Activated CD8-positive, alpha-beta memory T cell treated with anti-CD3 and anti-CD28 coated beads for 1 hour (primary cell): ENCODE data around the gene CDK4.

Experiments
- DNase-seq, 2 donors: peaks; one replicate each; pipeline ENCODE4 v3.0.0-alpha.2; 2020; ENCODE audit warnings: low read depth in 1 of 2; ENCODE audit errors: extremely low read depth in 1 of 2

Gene CDK4

DNA sequence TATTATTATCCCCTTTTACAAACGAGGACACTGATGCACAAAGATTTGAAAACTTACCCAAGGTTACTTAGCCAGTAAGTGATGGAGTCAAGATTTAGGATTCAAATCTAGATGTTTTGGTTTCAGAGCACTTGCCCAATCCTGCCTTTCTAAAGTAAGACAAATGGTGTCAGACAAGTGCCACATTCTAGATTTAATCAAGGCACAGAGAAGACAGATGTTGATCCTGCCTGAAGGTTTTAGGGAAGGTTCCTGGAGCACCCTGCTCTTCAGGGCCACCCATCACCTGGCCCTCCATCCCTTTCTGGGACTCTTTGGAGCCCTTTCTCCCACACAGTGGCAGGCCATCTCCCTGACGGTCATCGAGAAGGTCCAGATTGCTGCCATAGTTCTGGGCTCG, 5.7 kb upstream of the CDK4 start:
- DNase-seq = no peak

DNA sequence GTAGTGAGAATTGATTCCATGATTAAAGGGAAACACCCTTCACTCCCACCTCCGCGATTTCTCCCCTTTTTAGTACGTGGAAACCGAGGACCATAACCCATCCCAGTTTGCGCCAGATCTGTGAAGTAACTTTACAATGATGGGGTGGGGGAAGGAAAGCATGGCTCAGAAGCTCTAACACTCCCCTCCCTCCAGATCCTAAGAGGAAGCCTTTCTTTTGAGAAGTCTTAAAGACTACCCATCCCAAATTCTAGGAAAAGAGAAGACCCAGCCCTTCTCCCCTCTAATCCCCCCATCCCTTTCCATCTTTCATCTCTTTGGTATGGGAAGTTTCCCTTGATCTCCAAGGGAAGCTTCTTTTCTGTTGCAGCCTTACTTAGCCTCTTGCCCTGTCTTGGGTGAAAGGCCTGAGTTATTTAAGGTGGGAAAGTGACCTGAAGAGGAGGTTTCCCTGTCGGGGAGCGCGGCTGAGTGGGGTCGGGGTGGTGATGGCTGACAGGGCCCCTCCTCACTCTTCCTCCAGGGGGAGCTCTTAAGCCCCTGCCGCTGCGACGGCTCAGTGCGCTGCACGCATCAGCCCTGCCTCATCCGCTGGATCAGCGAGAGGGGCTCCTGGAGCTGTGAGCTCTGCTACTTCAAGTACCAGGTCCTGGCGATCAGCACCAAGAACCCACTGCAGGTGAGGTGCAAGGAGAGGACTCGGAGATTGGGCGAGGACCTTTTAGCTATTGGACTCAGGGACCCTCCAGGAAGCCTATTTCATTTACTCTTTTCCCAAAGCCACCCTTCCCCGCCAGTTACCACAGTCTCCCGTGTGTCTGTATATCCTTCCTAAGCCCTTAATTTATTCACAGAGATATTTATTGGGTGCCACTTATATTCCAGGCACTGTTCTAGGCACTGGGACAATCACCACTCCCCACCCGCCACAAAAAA, 4.6 kb upstream of the CDK4 start:
- no peak for DNase-seq

DNA sequence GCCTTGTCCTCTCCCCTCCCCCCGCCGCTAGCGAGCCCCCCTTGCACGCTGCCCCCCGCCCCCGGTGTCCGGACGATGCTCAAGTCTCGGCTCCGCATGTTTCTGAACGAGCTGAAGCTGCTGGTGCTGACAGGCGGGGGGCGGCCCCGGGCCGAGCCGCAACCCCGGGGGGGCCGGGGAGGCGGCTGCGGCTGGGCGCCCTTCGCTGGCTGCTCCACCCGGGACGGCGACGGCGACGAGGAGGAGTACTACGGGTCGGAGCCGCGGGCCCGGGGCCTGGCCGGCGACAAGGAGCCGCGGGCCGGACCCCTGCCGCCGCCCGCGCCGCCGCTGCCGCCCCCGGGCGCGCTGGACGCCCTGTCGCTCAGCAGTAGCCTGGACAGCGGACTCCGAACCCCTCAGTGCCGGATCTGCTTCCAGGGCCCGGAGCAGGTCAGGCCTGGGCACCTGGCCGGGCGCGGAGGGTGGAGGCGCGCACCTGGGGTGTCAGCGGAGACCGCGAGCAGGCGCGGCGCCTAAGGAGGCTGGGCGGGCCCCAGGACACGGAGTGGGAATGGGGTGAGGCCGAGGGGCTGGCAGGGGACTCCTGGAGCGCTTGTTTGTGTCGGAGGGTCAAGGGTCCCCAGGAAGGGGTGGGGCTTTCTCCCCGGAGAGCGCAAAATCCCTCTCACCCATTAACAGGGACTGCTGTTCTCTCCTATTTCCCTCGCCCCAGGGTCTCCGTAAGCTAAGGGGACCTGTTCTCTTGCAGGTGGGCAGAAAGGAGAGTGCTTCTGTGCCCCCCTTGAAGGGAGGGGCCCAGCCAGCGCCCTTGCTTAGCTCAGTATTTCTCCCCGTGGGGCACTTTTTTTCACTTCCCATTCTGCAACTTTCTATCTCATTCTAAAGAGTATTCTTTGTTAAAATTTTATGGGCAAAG, 3.6 kb upstream of the CDK4 start:
- DNase-seq = no peak

DNA sequence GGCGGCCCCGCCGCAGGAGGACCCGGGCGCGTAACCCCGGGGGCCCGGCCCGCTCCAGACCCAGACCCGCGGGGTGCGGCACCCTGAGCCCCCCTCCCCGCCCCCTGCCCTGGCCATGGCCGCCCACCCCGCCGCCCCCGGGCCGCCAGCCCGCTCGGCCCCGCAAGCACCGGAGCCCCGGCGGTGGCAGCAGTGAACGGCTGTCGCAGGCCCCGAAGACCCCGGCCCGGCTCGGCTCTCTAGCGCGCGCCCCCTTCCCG, 3.0 kb upstream of the CDK4 start:
- no peak for DNase-seq

DNA sequence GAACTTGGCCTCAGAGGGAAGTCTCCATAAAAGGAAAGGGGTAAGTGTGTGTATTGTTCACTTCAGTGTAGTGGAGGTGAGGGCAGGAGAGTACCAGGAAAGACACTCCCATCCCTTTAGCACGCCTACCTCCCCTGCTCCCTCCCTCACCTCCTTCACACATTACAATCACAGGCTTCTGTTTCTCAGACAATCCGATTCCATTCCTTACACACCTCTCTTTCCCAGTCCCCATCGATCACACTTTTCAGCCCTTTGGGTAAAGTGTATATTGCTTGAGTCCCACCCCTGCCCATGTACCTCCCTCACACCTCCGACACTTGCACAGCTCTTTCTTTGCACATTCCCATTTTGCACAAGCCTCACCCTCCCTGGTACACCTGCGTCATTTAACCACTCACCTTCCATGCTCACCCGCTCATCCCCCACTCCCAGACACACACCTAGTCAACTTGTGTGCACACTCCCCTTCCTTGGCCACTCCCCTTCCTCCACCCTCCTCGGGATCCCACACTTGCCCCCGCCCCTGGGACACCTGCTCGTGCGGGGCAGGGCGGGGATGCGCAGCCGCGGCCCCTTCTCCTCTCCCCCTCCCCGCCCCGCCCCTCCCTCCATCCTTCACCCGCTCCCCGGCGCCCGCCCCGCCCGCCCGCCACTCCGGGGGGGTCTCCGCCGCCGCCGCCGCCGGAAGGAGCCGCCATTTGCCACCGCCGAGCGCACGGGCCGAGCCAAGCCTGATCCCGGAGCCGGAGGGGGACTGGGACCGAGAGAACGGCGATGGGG, 2.5 kb upstream of the CDK4 start, which contains the start of gene MARCHF9:
TSS of gene MARCHF9 (plus strand) at position 693 of the 783 bp plus-strand sequence. CDS start 426 bp downstream, outside the sequence.
- DNase-seq = peak; percentile 62 to 65

DNA sequence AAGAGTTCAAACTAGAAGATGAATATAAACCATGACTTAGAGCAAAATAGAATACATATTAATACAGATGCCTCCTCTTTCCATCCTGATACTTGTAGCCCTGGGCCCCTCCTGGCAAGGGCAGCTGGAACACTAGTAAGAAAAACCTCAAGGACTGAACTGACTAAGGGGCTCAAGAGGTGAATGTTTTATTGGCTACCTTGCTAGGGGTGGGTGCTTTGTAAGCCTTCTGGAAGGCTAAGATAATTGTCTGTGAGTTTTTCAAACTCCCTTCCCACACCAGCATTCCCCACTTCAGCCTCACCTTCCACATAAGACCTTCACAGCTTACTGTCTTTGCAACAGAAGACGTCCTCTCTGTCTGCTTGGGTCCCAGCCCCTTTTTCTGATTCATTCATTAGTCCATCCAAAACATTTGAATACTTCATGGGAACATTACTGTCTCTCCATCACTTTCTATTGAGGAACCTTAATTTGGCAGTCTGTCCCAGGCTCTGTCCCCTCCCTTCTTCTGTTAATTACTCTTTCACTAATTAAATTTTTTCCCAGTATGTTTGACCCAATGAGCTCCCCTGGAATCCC, 1.7 kb upstream of the CDK4 start:
- no peak for DNase-seq

DNA sequence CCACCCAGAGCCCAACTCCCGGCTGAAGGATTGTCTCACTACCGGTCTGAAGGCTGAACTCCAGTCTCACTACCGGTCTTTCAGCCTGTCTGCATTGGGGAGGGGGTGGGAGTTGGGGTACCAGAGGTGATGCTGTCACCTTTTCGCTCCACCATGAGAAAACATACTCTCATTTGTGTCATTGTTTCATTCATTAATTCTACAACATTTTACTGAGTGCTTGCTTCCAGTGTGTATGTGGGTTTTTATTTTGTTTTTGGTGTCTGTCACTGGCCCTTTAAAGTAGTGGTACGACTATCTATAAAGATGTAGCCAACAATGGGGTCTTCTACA, 524 bp upstream of the CDK4 start:
- no peak for DNase-seq

DNA sequence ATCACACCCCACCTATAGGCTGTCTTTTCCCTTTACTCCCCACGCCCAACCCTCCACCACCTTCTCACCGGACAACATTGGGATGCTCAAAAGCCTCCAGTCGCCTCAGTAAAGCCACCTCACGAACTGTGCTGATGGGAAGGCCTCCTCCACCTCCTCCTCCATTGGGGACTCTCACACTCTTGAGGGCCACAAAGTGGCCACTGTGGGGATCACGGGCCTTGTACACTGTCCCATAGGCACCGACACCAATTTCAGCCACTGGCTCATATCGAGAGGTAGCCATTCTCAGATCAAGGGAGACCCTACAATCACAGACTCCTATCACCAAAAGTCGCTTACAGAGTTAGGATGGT, 700 bp downstream of the CDK4 start:
- DNase-seq = no peak

DNA sequence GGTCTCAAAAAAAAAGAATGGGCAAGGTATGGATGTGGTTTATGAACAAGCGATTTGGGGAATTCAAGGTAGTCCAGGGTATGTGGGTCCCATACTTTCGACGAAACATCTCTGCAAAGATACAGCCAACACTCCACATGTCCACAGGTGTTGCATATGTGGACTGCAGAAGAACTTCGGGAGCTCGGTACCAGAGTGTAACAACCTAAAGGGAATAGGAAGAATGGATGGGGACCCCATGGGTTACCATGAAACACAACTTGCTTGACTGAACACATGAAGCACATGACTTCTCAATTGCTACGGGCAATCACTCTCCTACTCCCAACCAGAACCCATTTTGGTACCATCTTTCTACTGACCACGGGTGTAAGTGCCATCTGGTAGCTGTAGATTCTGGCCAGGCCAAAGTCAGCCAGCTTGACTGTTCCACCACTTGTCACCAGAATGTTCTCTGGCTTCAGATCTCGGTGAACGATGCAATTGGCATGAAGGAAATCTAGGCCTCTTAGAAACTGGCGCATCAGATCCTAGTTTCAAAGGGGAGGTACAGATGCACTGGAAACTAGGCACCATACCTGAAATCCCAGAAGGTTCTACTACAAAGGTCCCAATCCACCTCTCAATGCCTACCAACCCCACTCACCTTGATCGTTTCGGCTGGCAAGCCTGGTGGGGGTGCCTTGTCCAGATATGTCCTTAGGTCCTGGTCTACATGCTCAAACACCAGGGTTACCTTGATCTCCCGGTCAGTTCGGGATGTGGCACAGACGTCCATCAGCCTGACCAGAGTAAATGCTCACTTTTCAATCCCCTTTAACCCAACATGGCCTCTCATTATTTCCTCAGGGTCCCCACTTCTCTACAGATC, 1.3 kb downstream of the CDK4 start:
- DNase-seq = no peak

DNA sequence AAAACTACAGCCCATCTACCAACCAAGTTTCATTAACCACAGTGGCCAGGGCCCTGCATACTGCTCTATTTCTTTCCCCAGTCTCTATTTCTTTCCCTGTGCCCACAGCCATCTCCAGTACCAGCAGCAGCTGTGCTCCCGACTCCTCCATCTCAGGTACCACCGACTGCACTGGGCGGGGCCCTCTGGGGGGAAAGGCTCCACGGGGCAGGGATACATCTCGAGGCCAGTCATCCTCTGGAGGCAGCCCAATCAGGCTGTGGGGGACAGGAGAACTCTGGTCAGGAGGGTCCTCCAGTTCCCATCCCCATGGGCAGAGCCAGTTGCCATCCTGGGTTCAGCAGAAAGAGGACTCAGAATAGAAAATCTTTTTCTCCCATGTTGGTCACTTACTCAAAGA, 3.0 kb downstream of the CDK4 start:
- no peak for DNase-seq

DNA sequence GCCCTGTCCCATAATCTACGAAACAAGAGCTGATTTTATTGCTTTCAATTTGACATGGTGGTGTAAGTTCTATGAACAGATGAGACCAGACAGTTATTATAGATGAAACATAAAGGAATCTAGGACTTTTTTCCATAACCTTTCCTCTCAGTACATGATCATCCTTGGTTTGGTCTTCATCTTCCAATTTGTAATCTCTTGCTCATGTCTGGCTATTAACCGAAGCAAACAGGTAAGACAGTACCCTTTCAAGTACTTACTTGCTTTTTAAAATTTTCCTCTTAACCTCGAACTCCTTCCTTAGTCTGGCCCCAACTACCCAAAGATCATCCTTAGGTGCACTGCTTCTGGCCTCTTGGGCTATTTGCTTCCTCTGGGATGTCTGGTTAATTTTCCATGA, 6.1 kb downstream of the CDK4 start:
- no peak for DNase-seq

DNA sequence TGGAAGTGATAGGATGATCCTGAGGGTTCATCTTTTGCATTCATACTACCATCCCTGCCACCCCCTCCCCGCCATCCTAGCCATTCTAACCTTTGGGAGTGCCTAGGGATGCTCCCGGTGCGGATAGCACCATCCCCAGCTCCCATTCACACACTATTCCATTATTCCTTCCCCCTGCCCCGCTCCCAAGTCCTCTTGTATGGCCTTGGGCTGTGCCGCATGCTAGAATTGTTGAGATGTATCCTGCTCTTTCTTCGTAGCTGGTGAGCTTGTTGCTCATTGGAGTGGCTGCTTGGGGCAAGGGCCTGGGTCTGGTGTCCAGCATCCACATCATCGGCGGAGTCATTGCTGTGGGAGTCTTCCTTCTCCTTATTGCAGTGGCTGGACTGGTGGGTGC, 6.6 kb downstream of the CDK4 start:
- no peak for DNase-seq

DNA sequence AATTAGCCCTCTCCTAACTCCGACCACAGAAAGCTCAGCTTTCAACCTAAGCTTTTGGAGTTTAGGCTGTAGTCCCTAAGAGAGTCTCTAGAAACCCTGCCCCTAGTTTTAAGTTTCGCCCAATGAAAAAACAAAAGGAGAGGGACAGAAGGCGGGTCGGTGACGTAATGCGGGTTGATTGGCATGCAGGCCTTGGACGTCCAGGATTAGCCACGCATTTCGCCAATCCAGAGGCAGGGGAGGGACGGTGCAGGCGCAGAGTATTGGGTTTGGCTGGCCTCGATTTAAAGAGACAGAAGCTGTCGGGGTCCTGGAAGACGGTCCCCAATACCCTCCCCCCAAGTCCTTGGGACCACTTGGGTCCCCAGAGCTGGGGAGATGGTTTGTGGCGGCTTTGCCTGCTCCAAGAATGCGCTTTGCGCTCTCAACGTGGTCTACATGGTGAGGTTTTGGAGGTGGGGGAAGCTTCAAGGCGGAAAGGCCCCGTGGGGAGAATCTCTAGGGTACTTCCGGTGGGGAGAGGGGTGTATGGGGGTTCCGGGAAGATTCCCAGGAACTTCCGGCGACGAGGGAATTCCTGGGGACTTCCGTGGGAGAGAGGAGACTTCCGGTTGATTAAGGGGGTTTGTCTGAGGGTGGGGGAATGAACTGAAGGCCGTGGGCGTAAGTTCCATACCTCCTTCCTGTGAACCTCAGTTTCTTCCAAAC, 7.2 kb downstream of the CDK4 start, which contains the start of gene TSPAN31:
TSS of gene TSPAN31 (plus strand) at position 263 of the 708 bp plus-strand sequence. CDS start at position 379, 116 bp downstream.
- peak; percentile 86 to 94 for DNase-seq

DNA sequence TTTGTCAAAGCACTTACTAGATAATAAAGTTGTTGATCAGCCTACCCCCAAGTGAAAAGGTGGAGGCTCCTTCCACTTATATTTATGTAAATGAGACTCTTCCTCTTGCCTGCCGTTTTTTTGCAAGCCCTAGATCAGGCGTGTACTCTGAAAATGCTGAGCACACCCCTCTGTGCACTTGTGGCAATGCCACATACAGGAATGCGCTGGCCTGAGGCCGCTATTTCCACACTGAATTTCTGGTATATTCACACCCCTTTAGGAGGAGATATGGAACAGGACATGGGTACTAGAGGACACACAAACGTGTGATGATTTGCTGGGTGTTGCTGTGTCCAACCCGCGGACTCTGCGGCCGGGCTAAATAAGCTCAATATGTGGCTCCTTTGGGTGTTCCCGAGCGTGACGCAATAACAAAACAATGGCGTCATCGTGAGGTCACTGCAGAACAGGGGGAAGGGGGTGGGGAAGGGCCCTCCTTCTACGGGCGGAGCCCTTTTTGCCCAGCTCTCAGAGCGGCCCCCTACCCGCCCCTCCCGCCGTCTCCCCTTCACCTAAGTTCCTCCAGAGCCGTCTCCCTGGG, 7.8 kb downstream of the CDK4 start:
- no peak for DNase-seq

DNA sequence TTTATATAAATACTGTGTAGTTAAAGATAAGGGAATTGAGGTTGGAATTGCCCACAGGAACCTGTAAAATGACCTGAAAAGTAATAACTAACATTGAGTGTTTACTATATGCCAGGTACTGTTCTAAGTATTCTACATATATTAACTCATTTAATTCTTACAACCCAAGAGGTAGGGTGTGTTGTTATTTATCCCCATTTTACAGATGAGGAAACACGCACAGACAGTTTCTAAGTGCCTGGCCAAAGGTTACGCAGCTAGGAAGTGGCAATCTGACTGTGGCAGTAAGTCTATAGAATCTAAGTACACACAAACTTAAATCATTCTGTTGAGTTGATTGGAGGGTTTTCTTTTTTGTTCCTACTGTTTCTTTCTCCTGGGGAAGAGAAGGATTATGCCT, 8.3 kb downstream of the CDK4 start:
- DNase-seq = no peak

DNA sequence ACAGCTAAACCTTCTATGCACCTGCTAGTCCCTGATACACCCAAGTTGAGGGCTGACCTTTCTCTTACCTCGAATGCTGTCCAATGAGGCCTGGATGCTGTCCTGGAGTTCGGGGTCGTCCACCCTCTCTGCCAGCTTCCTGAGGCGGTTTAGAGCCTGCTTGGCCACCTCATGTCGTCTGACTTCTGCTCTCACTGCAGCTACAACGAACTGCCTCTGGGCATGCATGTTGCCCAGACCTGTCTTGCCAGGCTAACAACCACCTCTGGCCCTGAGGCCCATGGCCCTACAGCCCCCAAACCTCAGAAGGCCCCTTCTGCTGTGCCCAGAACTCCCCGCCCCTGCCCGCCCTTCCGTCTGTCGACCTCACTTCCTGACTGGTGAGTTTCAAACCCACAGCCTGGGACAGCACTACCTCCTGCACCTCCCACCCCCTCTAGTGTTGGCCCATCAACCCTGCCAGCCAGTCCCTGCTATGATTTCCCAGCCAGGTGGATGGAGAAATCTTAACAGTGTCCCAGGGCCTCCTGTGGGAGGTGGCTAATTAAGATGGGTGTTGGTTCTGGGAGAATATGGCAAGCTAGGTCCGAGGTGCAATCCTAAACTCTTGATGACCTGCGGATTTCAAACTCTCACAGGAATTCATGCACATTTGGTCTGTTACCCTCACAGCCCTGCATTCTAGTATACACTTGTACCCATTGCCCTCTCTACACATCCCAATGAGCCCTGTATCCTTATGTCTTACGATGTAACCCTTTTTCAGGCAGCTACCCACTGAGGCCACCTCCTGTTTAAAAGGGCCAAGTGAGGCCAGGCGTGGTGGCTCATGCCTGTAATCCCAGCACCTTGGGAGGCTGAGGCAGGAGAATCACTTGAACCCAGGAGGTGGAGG, 10.0 kb downstream of the CDK4 start:
- peak; percentile 54 to 65 for DNase-seq

DNA sequence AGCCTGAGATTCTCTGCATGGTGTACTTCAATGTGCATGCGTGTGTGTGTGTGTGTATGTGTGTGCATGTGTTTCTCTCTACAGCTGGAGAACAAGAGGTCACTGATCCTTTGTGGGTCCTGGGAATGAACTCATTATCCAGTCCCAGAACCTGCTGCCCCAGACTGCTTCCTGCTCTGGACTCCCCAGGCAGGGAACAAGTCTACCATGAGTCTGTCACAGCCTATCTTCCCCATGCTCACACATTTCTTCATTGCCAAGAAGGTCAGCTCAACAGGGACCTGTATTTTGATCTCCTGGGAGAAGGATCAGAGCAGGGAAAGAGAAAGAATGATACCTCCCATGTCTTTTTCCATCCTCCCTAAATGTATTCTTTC, 10.7 kb downstream of the CDK4 start:
- DNase-seq = no peak
